IPS-20b (cell line): ENCODE data around the gene MMP24.

ENCODE experiments used
- H3K27ac ChIP-seq: one replicate; pipeline ENCODE4 v1.5.1; 2013; ENCODE audit warnings: low read length
- H3K27me3 ChIP-seq: 2 replicates; pipeline ENCODE4 v1.6.1; 2013; ENCODE audit warnings: mild to moderate bottlenecking, low read length, inconsistent platforms; ENCODE audit not compliant: insufficient read depth
- H3K36me3 ChIP-seq: 2 replicates; pipeline ENCODE4 v1.6.1; 2013; ENCODE audit warnings: low read depth, mild to moderate bottlenecking, inconsistent platforms, low read length, moderate library complexity; ENCODE audit not compliant: insufficient read depth
- H3K4me1 ChIP-seq: 2 replicates; pipeline ENCODE4 v1.6.1; 2013; ENCODE audit warnings: mild to moderate bottlenecking, control low read depth, inconsistent platforms, low read length, moderate library complexity; ENCODE audit not compliant: insufficient read depth
- H3K4me3 ChIP-seq: 2 replicates; pipeline ENCODE4 v1.5.1; 2013; ENCODE audit warnings: mild to moderate bottlenecking, low read length, inconsistent platforms
- H3K9ac ChIP-seq: 2 replicates; pipeline ENCODE4 v1.6.1; 2013; ENCODE audit warnings: low read depth, mild to moderate bottlenecking, inconsistent platforms, low read length, moderate library complexity
- H3K9me3 ChIP-seq: 2 replicates; pipeline ENCODE4 v1.6.1; 2013; ENCODE audit warnings: mild to moderate bottlenecking, low read depth, low read length, inconsistent platforms; ENCODE audit not compliant: insufficient read depth

MMP24 gene

GRCh38 chr20:35275741-35276251 lies 49.3 kb downstream of the MMP24 start:
- no peak overlapping the region for H3K27ac ChIP-seq
- peak overlapping the region; percentile 21; the same call in 1 of the 2 replicates for H3K9ac ChIP-seq
- peaks cover 4% of the 10 kb centered on the region; the same call in 1 of the 2 replicates for H3K4me1 ChIP-seq
- H3K9me3 ChIP-seq, result no peaks in the 10 kb centered on the region
- H3K4me3 ChIP-seq, result no peak overlapping the region
- H3K36me3 ChIP-seq, result peaks cover 36% of the 10 kb centered on the region
- no peaks in the 10 kb centered on the region for H3K27me3 ChIP-seq

GRCh38 chr20:35276408-35276807 lies 49.9 kb downstream of the MMP24 start:
- H3K9ac ChIP-seq, result peak overlapping the region; percentile 90; the same call in 1 of the 2 replicates
- H3K4me1 ChIP-seq, result peaks cover 4% of the 10 kb centered on the region; the same call in 1 of the 2 replicates
- H3K36me3 ChIP-seq, result peaks cover 42% of the 10 kb centered on the region
- peak overlapping the region; percentile 89; the same call in 1 of the 2 replicates for H3K4me3 ChIP-seq
- H3K27ac ChIP-seq, result no peak overlapping the region
- no peaks in the 10 kb centered on the region for H3K9me3 ChIP-seq
- no peaks in the 10 kb centered on the region for H3K27me3 ChIP-seq

GRCh38 chr20:35277127-35277526 lies 50.6 kb downstream of the MMP24 start:
- Histone ChIP-seq H3K27me3 (no peaks in the 10 kb centered on the region), H3K9me3 (no peaks in the 10 kb centered on the region), H3K9ac (peak overlapping the region; percentile 90), H3K4me1 (peaks cover 4% of the 10 kb centered on the region; the same call in 1 of the 2 replicates), H3K27ac (peak overlapping the region; percentile 76), H3K36me3 (peaks cover 49% of the 10 kb centered on the region), H3K4me3 (peak overlapping the region; percentile 89)

GRCh38 chr20:35277531-35278395 lies 51.3 kb downstream of the MMP24 start, which contains the start of gene MMP24OS:
Gene MMP24OS (minus strand): TSS chr20:35278122. CDS start chr20:35277929, 193 bp downstream.
- Histone ChIP-seq H3K27me3 (no peaks in the 10 kb centered on the region), H3K9ac (peak within 1 kb of the TSS; percentile 90), H3K36me3 (peaks cover 55% of the 10 kb centered on the region), H3K9me3 (no peaks in the 10 kb centered on the region), H3K4me3 (peak within 1 kb of the TSS; percentile 89), H3K4me1 (peaks cover 4% of the 10 kb centered on the region; the same call in 1 of the 2 replicates), H3K27ac (peak within 1 kb of the TSS; percentile 76)

- Histone ChIP-seq H3K9ac (no peak overlapping the region), H3K27ac (no peak overlapping the region), H3K4me1 (peaks cover 9% of the 10 kb centered on the region; the same call in 1 of the 2 replicates), H3K27me3 (no peaks in the 10 kb centered on the region), H3K4me3 (no peak overlapping the region), H3K36me3 (peaks cover 63% of the 10 kb centered on the region), H3K9me3 (no peaks in the 10 kb centered on the region)
These were observed 52.5 kb downstream of the MMP24 start for GRCh38 chr20:35279040-35279439.

GRCh38 chr20:35279533-35280174 lies 53.2 kb downstream of the MMP24 start:
- peaks cover 9% of the 10 kb centered on the region; the same call in 1 of the 2 replicates for H3K4me1 ChIP-seq
- no peaks in the 10 kb centered on the region for H3K9me3 ChIP-seq
- H3K36me3 ChIP-seq, result peaks cover 63% of the 10 kb centered on the region
- H3K9ac ChIP-seq, result no peak overlapping the region
- no peaks in the 10 kb centered on the region for H3K27me3 ChIP-seq
- no peak overlapping the region for H3K4me3 ChIP-seq
- no peak overlapping the region for H3K27ac ChIP-seq

- no peaks in the 10 kb centered on the region for H3K9me3 ChIP-seq
- peaks cover 63% of the 10 kb centered on the region for H3K36me3 ChIP-seq
- H3K9ac ChIP-seq, result no peak overlapping the region
- no peak overlapping the region for H3K4me3 ChIP-seq
- peaks cover 13% of the 10 kb centered on the region for H3K4me1 ChIP-seq
- no peaks in the 10 kb centered on the region for H3K27me3 ChIP-seq
- no peak overlapping the region for H3K27ac ChIP-seq
These were observed 54.0 kb downstream of the MMP24 start for GRCh38 chr20:35280523-35280922.

GRCh38 chr20:35281506-35282101 lies 55.1 kb downstream of the MMP24 start:
- Histone ChIP-seq H3K9me3 (no peaks in the 10 kb centered on the region), H3K36me3 (peaks cover 54% of the 10 kb centered on the region), H3K27ac (no peak overlapping the region), H3K9ac (no peak overlapping the region), H3K4me3 (no peak overlapping the region), H3K27me3 (no peaks in the 10 kb centered on the region), H3K4me1 (peaks cover 10% of the 10 kb centered on the region)

GRCh38 chr20:35283441-35284266 lies 57.2 kb downstream of the MMP24 start:
- H3K9me3 ChIP-seq, result no peaks in the 10 kb centered on the region
- no peaks in the 10 kb centered on the region for H3K27me3 ChIP-seq
- H3K9ac ChIP-seq, result peak overlapping the region; percentile 82
- H3K27ac ChIP-seq, result peak overlapping the region; percentile 1
- peak overlapping the region; percentile 91 for H3K4me3 ChIP-seq
- H3K4me1 ChIP-seq, result peaks cover 8% of the 10 kb centered on the region
- H3K36me3 ChIP-seq, result peaks cover 48% of the 10 kb centered on the region

- H3K9ac ChIP-seq, result peak within 1 kb of the TSS; percentile 82
- H3K9me3 ChIP-seq, result no peaks in the 10 kb centered on the region
- no peaks in the 10 kb centered on the region for H3K27me3 ChIP-seq
- H3K27ac ChIP-seq, result peak within 1 kb of the TSS; percentile 1
- H3K4me1 ChIP-seq, result peaks cover 8% of the 10 kb centered on the region
- peaks cover 40% of the 10 kb centered on the region for H3K36me3 ChIP-seq
- peak within 1 kb of the TSS; percentile 91 for H3K4me3 ChIP-seq
These were observed 57.9 kb downstream of the MMP24 start, which contains the start of gene EIF6 for GRCh38 chr20:35284267-35284991. Gene EIF6 (minus strand): TSS chr20:35284772. CDS start chr20:35284487, 285 bp downstream.
